ENCODE measurements around the gene SYT1. TPM values are rescaled to one million over a fixed set of nuclear protein-coding genes. Genes with fewer than 3 reads are reported as not detected.

Gene SYT1
- total RNA-seq, 1 donor from 2014 or later, result 33.2 TPM

- Histone ChIP-seq H3K9me3 (ENCODE audit: insufficient read depth, low read depth, low read length) (no peaks in the 10 kb centered on the region), H3K36me3 (ENCODE audit: insufficient read depth, low read length) (no peaks in the 10 kb centered on the region), H3K27ac (ENCODE audit: low read depth, low read length) (no peak overlapping the region), H4K20me1 (ENCODE audit: insufficient read depth, low read length) (no peaks in the 10 kb centered on the region), H3K27me3 (ENCODE audit: insufficient read depth, low read length) (no peaks in the 10 kb centered on the region), H3K4me3 (ENCODE audit: insufficient read depth, low read depth, low read length) (no peak overlapping the region), H3K4me1 (ENCODE audit: insufficient read depth, low read length) (no peaks in the 10 kb centered on the region), H3K9ac (ENCODE audit: low read length) (no peak overlapping the region), H3K79me2 (ENCODE audit: insufficient read depth, low read length) (no peaks in the 10 kb centered on the region), H3K4me2 (ENCODE audit: low read length) (no peak overlapping the region), H2AFZ (ENCODE audit: low read depth, low read length) (no peak overlapping the region)
- Mint-ChIP-seq H3K4me3 (ENCODE audit: unreplicated experiment) (no peak overlapping the region), H3K9me3 (ENCODE audit: unreplicated experiment) (no peaks in the 10 kb centered on the region), H3K27me3 (ENCODE audit: low read depth, unreplicated experiment) (no peaks in the 10 kb centered on the region), H3K27ac (ENCODE audit: unreplicated experiment) (no peak overlapping the region), H3K4me1 (ENCODE audit: low read depth, unreplicated experiment) (peaks cover 4% of the 10 kb centered on the region), H3K36me3 (ENCODE audit: low read depth, unreplicated experiment) (no peaks in the 10 kb centered on the region)
- no peak for TF ChIP-seq EZH2 (IDR thresholded peaks at IDR 0.05; ENCODE audit: insufficient read depth, low read length)
- TF ChIP-seq, protein P1, sequence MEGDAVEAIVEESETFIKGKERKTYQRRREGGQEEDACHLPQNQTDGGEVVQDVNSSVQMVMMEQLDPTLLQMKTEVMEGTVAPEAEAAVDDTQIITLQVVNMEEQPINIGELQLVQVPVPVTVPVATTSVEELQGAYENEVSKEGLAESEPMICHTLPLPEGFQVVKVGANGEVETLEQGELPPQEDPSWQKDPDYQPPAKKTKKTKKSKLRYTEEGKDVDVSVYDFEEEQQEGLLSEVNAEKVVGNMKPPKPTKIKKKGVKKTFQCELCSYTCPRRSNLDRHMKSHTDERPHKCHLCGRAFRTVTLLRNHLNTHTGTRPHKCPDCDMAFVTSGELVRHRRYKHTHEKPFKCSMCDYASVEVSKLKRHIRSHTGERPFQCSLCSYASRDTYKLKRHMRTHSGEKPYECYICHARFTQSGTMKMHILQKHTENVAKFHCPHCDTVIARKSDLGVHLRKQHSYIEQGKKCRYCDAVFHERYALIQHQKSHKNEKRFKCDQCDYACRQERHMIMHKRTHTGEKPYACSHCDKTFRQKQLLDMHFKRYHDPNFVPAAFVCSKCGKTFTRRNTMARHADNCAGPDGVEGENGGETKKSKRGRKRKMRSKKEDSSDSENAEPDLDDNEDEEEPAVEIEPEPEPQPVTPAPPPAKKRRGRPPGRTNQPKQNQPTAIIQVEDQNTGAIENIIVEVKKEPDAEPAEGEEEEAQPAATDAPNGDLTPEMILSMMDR (IDR thresholded peaks at IDR 0.05; ENCODE audit: insufficient read depth, low read depth, low read length), result no peak
- FAIRE-seq, result no peak
- DNase-seq (ENCODE audit: low read depth), result no peak
Measured at GRCh38 chr12:79393842-79394241, 529.3 kb downstream of the SYT1 start.

DNA sequence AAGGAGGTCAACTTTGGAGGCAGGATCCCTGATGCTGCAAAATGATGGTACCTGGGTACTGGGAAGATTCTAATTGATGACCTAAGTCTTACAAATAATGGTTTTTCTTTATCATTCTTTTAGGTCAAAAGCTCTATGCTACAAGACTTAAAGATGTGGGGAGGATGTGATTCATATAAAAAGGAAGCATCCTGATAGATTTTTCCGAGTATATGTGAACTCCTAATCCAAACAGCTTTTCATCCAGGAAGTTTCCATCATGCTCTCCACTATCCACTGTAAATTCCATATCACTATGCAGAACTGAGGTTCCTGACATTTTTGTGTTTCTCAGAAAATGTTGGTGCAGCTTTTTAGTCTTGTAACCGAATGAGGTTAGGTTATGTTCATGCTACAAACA is 533.0 kb downstream of the SYT1 start:
- H2AFZ ChIP-seq (ENCODE audit: low read depth, low read length), result no peak overlapping the region
- H3K27ac ChIP-seq (ENCODE audit: low read depth, low read length), result no peak overlapping the region
- H3K79me2 ChIP-seq (ENCODE audit: insufficient read depth, low read length), result no peaks in the 10 kb centered on the region
- no peaks in the 10 kb centered on the region for H4K20me1 ChIP-seq (ENCODE audit: insufficient read depth, low read length)
- peaks cover 8% of the 10 kb centered on the region for H3K4me1 ChIP-seq (ENCODE audit: insufficient read depth, low read length)
- DNase-seq (ENCODE audit: low read depth) (no peak), FAIRE-seq (no peak)
- Mint-ChIP-seq H3K4me3 (ENCODE audit: unreplicated experiment) (no peak overlapping the region), H3K4me1 (ENCODE audit: low read depth, unreplicated experiment) (peaks cover 8% of the 10 kb centered on the region), H3K9me3 (ENCODE audit: unreplicated experiment) (no peaks in the 10 kb centered on the region), H3K27me3 (ENCODE audit: low read depth, unreplicated experiment) (no peaks in the 10 kb centered on the region), H3K36me3 (ENCODE audit: low read depth, unreplicated experiment) (peaks cover 1% of the 10 kb centered on the region), H3K27ac (ENCODE audit: unreplicated experiment) (peak overlapping the region; percentile 6)
- H3K36me3 ChIP-seq (ENCODE audit: insufficient read depth, low read length), result no peaks in the 10 kb centered on the region
- H3K9ac ChIP-seq (ENCODE audit: low read length), result no peak overlapping the region
- no peak overlapping the region for H3K4me3 ChIP-seq (ENCODE audit: insufficient read depth, low read depth, low read length)
- TF ChIP-seq, protein P1 (IDR thresholded peaks at IDR 0.05; ENCODE audit: insufficient read depth, low read depth, low read length), result no peak
- no peak for TF ChIP-seq EZH2 (IDR thresholded peaks at IDR 0.05; ENCODE audit: insufficient read depth, low read length)
- H3K9me3 ChIP-seq (ENCODE audit: insufficient read depth, low read depth, low read length), result no peaks in the 10 kb centered on the region
- peak overlapping the region; percentile 12 for H3K4me2 ChIP-seq (ENCODE audit: low read length)
- H3K27me3 ChIP-seq (ENCODE audit: insufficient read depth, low read length), result no peaks in the 10 kb centered on the region

DNA sequence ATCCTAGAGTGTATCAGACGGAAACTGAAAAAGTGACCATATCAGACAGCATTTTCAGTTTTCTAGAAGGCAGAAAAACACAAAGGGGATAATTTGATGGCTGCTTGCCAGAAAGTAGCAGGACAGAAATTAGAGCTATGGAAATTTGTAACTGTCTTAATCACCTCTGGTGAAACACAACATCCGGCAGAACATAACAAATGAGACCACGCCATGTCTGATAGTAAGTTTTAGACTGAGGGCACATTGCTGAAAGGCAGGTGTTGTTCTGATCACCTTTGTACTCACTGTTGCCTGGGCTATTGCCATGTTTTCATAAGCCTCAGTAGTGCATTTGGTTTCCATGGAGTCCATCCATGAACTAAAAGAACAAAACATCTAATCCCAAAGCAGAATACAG is 535.9 kb downstream of the SYT1 start:
- Mint-ChIP-seq H3K4me1 (ENCODE audit: low read depth, unreplicated experiment) (peaks cover 17% of the 10 kb centered on the region), H3K36me3 (ENCODE audit: low read depth, unreplicated experiment) (peaks cover 2% of the 10 kb centered on the region), H3K9me3 (ENCODE audit: unreplicated experiment) (no peaks in the 10 kb centered on the region), H3K4me3 (ENCODE audit: unreplicated experiment) (no peak overlapping the region), H3K27ac (ENCODE audit: unreplicated experiment) (no peak overlapping the region), H3K27me3 (ENCODE audit: low read depth, unreplicated experiment) (no peaks in the 10 kb centered on the region)
- FAIRE-seq (no peak), DNase-seq (ENCODE audit: low read depth) (no peak)
- no peaks in the 10 kb centered on the region for H3K9me3 ChIP-seq (ENCODE audit: insufficient read depth, low read depth, low read length)
- H3K79me2 ChIP-seq (ENCODE audit: insufficient read depth, low read length), result no peaks in the 10 kb centered on the region
- TF ChIP-seq EZH2 (IDR thresholded peaks at IDR 0.05; ENCODE audit: insufficient read depth, low read length), result no peak
- TF ChIP-seq, protein P1 (IDR thresholded peaks at IDR 0.05; ENCODE audit: insufficient read depth, low read depth, low read length), result no peak
- no peaks in the 10 kb centered on the region for H3K36me3 ChIP-seq (ENCODE audit: insufficient read depth, low read length)
- H3K4me2 ChIP-seq (ENCODE audit: low read length), result no peak overlapping the region
- no peak overlapping the region for H2AFZ ChIP-seq (ENCODE audit: low read depth, low read length)
- H3K27me3 ChIP-seq (ENCODE audit: insufficient read depth, low read length), result no peaks in the 10 kb centered on the region
- H4K20me1 ChIP-seq (ENCODE audit: insufficient read depth, low read length), result no peaks in the 10 kb centered on the region
- H3K27ac ChIP-seq (ENCODE audit: low read depth, low read length), result no peak overlapping the region
- peaks cover 17% of the 10 kb centered on the region for H3K4me1 ChIP-seq (ENCODE audit: insufficient read depth, low read length)
- no peak overlapping the region for H3K4me3 ChIP-seq (ENCODE audit: insufficient read depth, low read depth, low read length)
- no peak overlapping the region for H3K9ac ChIP-seq (ENCODE audit: low read length)

Data from astrocyte (in vitro differentiated cells and primary cell).